Upper lobe of right lung (tissue), 1 donor: ENCODE measurements around the gene FGGY. TPM values are rescaled to one million over a fixed set of nuclear protein-coding genes. Genes with fewer than 3 reads are reported as not detected.

Experiments used
- ATAC-seq: fragments of 200-7000 bp; cut with Tn5 transposase; one replicate; pipeline ENCODE4 v1.9.1; 2020; ENCODE audit warnings: mild to moderate bottlenecking, moderate library complexity
- DNase-seq: peaks from one replicate; pipeline ENCODE4 v3.0.0-alpha.2; 2020
- H3K27ac ChIP-seq: fragments of 200-600 bp; one replicate; pipeline ENCODE4 v1.8.0; 2022
- H3K27me3 ChIP-seq: fragments of 200-600 bp; one replicate; pipeline ENCODE4 v1.8.0; 2022; ENCODE audit warnings: mild to moderate bottlenecking
- H3K36me3 ChIP-seq: fragments of 200-600 bp; one replicate; pipeline ENCODE4 v1.8.0; 2022
- H3K4me1 ChIP-seq: fragments of 200-600 bp; one replicate; pipeline ENCODE4 v1.8.0; 2022
- H3K4me3 ChIP-seq: fragments of 200-600 bp; one replicate; pipeline ENCODE4 v1.8.0; 2022; ENCODE audit warnings: mild to moderate bottlenecking
- H3K9me3 ChIP-seq: fragments of 200-600 bp; one replicate; pipeline ENCODE4 v1.8.0; 2022
- intact Hi-C: fragments of 100-400 bp; cut with DNase I; formaldehyde crosslinking; loops from one replicate; pipeline ENCODE4 v1.11.0; 2022
- total RNA-seq: library from RNA; stranded (reverse); fragmentation: NEBNext Ultra II Directional; extraction: Animal tissue kit (Norgen Biotek cat#: 25700); gene quantifications from one replicate; pipeline ENCODE4 v1.2.1, GENCODE V29; 2021
- TF ChIP-seq, protein P1 (sequence below): fragments of 200-600 bp; IDR thresholded peaks from one replicate; pipeline ENCODE4 v1.8.0; 2022; ENCODE audit warnings: antibody characterized with exemption
- donor health status: DM: no; HTN: yes; CAD: no; lungs with severe emphysema.

The FGGY gene
- total RNA-seq, 1 donor from 2014 or later, result 39.2 TPM

- Histone ChIP-seq H3K9me3 (no peaks in the 10 kb centered on the region), H3K27me3 (no peaks in the 10 kb centered on the region), H3K36me3 (no peaks in the 10 kb centered on the region), H3K4me1 (no peaks in the 10 kb centered on the region), H3K27ac (no peak overlapping the region), H3K4me3 (no peak overlapping the region)
- no peak for DNase-seq
- intact Hi-C loops, result no loop called here
- TF ChIP-seq, protein P1, sequence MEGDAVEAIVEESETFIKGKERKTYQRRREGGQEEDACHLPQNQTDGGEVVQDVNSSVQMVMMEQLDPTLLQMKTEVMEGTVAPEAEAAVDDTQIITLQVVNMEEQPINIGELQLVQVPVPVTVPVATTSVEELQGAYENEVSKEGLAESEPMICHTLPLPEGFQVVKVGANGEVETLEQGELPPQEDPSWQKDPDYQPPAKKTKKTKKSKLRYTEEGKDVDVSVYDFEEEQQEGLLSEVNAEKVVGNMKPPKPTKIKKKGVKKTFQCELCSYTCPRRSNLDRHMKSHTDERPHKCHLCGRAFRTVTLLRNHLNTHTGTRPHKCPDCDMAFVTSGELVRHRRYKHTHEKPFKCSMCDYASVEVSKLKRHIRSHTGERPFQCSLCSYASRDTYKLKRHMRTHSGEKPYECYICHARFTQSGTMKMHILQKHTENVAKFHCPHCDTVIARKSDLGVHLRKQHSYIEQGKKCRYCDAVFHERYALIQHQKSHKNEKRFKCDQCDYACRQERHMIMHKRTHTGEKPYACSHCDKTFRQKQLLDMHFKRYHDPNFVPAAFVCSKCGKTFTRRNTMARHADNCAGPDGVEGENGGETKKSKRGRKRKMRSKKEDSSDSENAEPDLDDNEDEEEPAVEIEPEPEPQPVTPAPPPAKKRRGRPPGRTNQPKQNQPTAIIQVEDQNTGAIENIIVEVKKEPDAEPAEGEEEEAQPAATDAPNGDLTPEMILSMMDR, result no peak
- no peak for ATAC-seq
Observed at GRCh38 chr1:59361766-59362165, 64.9 kb downstream of the FGGY start.

DNA sequence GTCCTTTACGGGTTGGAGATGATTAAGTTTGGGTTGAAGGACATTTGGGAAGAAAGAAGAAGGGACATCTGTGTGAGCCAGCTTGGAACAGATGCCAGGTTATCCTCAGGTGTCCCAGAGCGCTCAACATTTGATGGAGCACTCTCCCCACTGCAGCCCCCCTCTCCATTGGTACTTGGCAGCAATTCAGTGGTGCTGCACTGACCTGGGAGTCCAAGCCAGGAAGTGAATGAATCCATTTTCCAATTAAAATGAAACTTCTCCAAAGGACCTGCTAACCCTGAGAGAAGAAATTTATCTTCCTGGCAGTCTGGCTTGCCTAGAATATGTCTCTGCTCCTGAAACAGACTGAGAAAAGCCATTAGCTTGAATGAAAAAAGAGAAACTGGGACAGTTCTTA lies 67.1 kb downstream of the FGGY start:
- Histone ChIP-seq H3K27me3 (no peaks in the 10 kb centered on the region), H3K9me3 (no peaks in the 10 kb centered on the region), H3K27ac (no peak overlapping the region), H3K4me3 (no peak overlapping the region), H3K4me1 (peaks cover 8% of the 10 kb centered on the region), H3K36me3 (no peaks in the 10 kb centered on the region)
- intact Hi-C loops, result no loop called here
- ATAC-seq (no peak), DNase-seq (no peak)
- TF ChIP-seq, protein P1, result no peak

DNA sequence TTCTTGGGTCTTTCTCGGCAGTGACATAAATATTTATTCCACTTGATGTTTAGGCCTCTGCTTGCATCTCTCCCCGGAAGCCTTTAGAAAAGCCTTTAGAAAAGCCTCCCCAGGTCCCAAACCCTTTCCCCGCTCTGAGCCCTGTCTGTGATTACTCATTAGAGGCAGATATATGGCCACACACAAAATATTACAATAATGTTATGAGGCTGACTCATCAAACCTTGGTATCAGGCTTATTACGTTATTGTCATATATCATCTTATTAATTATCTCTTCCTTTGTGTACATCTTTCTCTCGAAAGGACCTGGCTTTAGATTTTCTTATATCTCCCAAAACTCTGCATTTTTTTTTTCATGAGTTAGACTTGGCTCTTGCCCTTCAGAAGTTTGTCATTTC lies 69.5 kb downstream of the FGGY start:
- Histone ChIP-seq H3K4me1 (peaks cover 8% of the 10 kb centered on the region), H3K27ac (no peak overlapping the region), H3K36me3 (no peaks in the 10 kb centered on the region), H3K27me3 (no peaks in the 10 kb centered on the region), H3K4me3 (no peak overlapping the region), H3K9me3 (no peaks in the 10 kb centered on the region)
- DNase-seq (no peak), ATAC-seq (no peak)
- intact Hi-C loops, result no loop called here
- TF ChIP-seq, protein P1, result no peak

- Histone ChIP-seq H3K27me3 (no peaks in the 10 kb centered on the region), H3K4me1 (peaks cover 8% of the 10 kb centered on the region), H3K4me3 (no peak overlapping the region), H3K9me3 (no peaks in the 10 kb centered on the region), H3K36me3 (no peaks in the 10 kb centered on the region), H3K27ac (peak overlapping the region; percentile 59)
- peak; percentile 90 for ATAC-seq
- DNase-seq, result peak; percentile 67
- TF ChIP-seq, protein P1, result no peak
- intact Hi-C loops, result no loop called here
Observed at GRCh38 chr1:59367301-59368007, 70.6 kb downstream of the FGGY start.

GRCh38 chr1:59368008-59368670 lies 71.2 kb downstream of the FGGY start:
- peaks cover 8% of the 10 kb centered on the region for H3K4me1 ChIP-seq
- peak overlapping the region; percentile 48 for H3K27ac ChIP-seq
- H3K27me3 ChIP-seq, result no peaks in the 10 kb centered on the region
- no peak for DNase-seq
- TF ChIP-seq, protein P1, result no peak
- peak; percentile 26 for ATAC-seq
- H3K4me3 ChIP-seq, result no peak overlapping the region
- H3K9me3 ChIP-seq, result no peaks in the 10 kb centered on the region
- H3K36me3 ChIP-seq, result no peaks in the 10 kb centered on the region
- intact Hi-C loops, result no loop called here
